ENCODE results near the gene BNC2.

- TF ChIP-seq POLR2A (IDR thresholded peaks at IDR 0.05) (no peak), CTCF (IDR thresholded peaks at IDR 0.05) (no peak)
Measured at GRCh38 chr9:16817514-16817913, 53.0 kb downstream of the BNC2 start.
